HG02610 (cell line): ENCODE measurements around the gene IFITM1.
"Not testable (repeated sequence)": the region's sequence is repeated elsewhere in the genome, so short reads cannot be mapped to it uniquely, and the experiment has no call there.

Experiments
- ATAC-seq: cut with Tn5 transposase; IDR thresholded peaks from one replicate; pipeline ENCODE4 v1.9.1; 2021; ENCODE audit warnings: mild to moderate bottlenecking, moderate library complexity; ENCODE audit not compliant: unreplicated experiment

Gene IFITM1

DNA sequence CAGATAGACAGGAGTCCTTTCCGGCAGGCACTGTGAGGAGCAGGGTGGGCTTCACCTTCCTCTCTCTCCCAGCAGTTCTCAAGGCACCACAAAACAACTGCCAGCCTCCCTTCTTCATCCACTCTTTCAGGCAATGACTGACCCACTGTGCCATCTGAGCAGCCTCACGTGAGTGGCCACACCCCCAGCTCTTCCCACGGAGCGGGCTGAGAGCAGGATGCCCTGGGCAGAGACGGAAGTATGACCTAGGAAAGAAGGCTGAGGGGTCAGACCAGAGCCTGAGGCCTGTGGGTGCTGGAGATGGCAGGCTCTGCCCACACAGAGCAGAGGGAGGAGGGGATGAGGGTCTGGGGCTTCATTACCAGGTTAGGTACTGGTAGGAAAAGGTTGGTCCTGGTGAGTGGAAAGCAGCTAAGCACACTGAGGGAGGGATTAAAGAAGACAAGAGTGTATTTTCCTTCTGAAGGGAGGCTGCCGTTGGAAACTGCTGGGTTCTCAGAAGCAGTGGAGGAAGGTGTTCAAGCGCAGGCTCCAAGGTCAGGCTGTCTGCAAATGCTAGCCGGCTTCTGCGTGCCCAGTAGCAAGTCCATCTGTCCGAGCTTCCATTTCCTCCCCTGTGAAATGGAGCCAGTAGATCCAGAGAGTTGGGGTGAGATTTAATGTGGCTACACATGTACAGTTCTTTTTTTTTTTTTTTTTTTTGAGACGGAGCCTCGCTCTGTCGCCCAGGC lies 31.0 kb upstream of the IFITM1 start:
- no peak for ATAC-seq

DNA sequence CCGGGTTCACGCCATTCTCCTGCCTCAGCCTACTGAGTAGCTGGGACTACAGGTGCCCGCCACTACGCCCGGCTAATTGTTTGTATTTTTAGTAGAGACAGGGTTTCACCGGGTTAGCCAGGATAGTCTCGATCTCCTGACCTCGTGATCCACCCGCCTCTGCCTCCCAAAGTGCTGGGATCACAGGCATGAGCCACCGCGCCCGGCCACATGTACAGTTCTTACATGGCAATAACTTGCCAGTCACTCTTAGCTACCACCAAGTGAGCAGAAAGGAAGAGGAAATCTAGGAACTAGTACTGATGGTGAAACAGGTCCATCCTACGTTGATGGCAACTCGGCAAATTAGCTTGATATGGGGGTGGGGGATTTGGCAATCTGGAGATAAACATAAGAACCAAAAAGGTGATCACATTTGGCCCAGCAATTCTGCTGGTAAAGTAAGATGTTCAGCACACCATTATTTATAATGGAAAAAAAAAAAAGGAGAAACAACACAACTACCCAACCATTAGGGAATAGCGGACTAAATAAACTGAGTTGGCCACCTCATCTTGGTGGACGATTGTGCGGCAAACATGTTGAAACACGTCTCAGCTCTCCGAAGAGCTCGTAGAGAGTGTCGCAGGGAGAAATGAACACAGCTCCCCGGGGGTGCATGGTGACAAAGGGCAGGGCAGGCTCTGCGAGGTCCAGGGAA lies 30.3 kb upstream of the IFITM1 start:
- ATAC-seq, result no peak

DNA sequence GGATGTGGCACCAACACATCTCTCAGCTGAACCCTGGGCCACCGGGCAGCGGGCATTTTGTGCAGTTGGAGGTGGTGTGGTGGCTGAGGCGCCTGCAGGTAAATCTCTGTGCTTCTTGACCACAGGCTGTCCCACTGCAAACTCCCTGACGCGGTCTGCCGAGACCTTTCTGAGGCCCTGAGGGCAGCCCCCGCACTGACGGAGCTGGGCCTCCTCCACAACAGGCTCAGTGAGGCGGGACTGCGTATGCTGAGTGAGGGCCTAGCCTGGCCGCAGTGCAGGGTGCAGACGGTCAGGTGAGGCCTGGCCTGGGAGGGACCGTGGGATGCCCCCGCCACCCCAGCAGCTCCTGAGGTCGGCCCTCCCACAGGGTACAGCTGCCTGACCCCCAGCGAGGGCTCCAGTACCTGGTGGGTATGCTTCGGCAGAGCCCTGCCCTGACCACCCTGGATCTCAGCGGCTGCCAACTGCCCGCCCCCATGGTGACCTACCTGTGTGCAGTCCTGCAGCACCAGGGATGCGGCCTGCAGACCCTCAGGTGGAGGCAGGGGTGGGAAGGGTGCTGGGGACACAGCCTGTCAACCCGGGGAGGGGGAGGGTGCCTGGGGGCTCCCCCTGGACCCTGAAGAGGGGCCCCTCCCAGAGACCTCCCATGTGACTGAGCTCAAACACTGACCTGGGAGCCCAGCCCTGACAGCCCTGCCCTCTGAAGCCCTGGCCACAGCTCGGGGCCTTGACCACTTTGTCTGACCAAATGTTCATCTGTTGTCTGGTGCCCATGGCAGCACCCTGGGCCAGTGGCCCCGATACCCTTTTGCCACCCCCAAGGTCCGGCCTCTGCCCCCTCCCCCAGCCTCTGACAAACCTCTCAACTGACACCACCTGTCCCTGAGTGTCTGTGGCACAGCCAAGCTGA lies 29.5 kb upstream of the IFITM1 start:
- no peak for ATAC-seq

DNA sequence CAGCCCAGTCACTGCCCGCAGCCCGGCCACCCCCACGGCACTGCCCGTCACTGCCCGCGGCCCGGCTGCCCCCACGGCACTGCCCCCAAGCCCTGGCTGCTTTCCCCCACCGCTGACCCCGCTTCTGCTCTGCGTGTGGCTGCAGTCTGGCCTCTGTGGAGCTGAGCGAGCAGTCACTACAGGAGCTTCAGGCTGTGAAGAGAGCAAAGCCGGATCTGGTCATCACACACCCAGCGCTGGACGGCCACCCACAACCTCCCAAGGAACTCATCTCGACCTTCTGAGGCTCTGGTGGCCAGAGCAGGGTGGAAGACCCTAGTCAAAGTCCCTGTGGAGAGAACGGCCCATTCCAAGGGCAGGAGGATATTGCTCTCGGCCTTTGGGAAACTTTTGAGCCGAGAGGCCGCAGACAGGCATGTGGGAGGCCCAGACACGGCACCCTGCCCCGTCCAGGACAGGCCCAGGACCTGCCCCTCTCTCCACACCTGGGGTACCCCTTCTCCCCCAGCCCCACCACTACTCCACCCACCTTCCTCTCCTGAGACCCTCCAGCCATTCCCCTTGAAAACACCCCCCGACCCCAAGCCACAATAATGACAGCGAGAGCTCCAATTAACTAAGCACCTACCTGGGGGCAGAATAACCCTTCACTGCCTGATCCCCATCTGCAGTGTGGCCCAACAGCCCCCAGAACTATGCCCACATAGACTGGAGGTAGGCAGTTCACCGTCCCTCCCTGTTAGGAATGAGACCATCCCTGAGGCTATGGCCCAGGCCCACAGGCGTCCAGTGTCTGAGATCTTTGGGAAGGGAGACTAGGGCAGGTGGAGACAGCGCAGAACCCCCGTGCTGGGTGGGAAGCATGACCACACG lies 28.6 kb upstream of the IFITM1 start:
- no peak for ATAC-seq

DNA sequence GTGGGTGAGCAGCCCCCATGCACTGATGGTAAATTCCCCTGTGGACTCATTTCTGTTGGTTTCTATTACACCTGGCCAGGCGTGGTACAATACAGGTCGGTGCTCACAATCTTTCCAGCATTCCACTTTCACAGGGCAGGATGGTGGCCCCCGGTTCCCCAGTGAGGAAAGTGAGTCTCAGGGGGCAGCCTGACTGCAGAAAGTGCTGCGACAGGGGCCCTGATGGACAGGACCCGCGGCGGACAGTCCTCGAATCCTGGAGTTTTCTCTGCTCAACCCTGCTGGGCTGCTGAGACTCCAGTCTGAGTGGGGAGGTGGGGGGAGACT lies 28.0 kb upstream of the IFITM1 start:
- ATAC-seq, result no peak

DNA sequence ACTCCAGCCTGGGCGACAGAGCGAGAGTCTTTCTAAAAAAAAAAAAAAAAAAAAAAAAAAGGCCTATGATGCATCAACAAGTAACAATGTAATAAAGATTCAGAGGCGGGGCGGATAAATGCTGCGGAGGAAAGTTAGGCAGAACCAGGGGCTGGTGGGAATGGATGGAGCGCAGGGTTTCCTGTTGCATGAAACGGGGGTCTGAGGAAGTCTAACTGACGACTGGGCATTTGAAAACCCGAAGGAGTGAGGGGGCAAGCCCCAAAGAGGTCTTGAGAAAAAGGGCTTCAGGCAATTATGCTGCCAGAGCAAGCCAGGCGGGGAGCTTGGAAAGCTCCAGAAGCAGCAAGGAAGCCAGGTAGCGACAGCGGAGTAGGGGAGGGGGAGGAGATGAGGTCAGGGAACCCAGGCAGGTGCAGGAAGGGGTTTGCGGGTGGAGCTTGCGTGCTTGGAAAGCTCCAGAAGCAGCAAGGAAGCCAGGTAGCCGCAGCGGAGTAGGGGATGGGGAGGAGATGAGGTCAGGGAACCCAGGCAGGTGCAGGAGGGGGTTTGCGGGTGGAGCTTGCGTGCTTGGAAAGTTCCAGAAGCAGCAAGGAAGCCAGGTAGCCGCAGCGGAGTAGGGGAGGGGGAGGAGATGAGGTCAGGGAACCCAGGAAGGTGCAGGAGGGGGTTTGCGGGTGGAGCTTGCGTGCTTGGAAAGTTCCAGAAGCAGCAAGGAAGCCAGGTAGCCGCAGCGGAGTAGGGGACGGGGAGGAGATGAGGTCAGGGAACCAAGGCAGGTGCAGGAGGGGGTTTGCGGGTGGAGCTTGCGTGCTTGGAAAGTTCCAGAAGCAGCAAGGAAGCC lies 26.6 kb upstream of the IFITM1 start:
- not testable (repeated sequence) for ATAC-seq

DNA sequence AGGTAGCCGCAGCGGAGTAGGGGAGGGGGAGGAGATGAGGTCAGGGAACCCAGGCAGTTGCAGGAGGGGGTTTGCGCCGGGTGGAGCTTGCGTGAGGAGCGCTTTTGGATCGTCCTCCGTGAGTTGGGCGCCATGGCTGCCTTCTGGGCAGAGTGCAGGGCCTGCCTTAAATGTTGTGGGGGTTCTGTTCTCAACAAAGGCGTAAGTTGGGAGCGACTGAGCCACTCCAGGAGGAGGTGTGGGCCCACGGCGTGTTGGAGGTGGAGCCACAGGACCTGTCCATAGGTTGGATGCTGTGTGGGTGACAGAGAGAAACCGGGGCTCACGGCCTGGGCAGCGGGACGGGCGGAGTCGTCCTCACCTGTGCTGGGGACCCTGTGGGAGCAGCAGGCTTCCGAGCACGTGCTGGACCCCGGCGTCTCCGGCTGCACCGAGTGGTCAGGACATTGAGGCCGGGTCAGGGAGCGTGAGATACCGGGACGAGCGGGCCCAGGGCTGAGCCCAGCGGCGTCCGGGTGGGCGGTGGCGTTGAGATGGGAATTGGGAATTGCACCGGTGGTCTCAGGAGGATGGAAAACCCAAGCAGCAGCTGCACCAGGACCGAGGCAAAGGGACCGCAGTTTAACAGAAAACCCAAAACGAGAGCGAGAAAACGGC lies 25.9 kb upstream of the IFITM1 start:
- no peak for ATAC-seq

DNA sequence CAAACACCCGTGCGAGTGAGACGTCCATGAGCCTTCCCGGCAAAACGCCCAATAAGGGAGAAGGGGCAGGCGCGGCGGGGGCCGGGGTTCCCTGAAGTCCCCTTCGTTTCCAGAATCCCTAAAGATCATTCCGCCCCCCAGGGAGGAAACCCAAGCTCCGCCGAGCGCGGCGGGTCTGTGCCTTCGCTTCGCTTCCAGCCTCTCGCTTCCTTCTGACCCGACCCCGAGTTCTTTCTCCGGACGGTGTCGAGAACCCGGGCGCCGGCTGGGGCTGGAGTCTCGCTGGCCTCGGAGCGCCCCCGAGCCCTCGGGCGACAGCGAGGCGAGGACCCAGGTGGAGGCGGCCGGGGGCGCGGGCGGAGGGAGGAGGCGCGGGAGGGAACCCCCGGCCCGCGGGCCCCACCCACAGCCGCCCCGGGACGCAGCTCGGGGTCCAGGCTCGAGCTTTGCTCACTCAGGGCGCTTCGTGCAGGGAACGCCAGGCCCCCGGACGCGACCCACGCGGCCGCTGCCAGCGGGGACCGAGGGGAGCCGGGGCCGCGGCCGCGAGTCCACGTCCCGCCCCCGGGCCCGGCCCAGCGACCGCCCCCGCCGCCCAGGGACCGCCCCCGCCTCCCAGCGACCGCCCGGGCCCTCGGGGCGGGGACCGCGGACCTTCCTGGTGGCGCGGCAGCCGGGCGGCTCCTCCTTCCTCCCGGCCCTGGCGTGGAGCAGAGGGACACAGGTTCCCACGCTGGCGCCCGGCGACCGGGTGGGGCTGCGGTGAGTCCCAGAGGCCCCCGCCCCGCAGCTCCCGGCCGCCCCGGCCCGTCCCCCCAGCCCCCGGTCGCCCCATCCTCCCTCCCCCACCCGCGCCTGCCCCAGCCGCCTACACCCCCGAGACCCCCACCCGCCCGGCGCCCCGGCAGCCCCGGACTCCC lies 25.1 kb upstream of the IFITM1 start, which contains the start of gene PGGHG:
Gene PGGHG, plus strand, starts transcription at position 649 of the 920 bp plus-strand sequence. CDS start 691 bp downstream, outside the sequence.
- peak; percentile 36 for ATAC-seq

DNA sequence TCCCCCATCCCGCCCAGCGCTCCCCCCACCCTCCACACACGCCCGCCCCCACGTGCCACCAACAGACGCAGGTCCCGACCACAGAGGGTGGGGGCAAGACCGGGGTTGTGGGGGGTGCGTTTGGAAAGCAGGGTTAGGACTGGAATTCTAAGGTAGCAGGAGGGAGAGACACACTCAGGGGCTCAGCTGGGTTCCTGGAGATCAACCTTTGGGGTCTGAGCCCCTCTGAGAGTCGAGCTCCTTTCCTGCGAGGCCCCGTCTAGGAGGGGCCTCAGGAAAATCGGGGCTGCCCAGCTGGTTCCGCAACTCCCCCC lies 24.5 kb upstream of the IFITM1 start:
- no peak for ATAC-seq

DNA sequence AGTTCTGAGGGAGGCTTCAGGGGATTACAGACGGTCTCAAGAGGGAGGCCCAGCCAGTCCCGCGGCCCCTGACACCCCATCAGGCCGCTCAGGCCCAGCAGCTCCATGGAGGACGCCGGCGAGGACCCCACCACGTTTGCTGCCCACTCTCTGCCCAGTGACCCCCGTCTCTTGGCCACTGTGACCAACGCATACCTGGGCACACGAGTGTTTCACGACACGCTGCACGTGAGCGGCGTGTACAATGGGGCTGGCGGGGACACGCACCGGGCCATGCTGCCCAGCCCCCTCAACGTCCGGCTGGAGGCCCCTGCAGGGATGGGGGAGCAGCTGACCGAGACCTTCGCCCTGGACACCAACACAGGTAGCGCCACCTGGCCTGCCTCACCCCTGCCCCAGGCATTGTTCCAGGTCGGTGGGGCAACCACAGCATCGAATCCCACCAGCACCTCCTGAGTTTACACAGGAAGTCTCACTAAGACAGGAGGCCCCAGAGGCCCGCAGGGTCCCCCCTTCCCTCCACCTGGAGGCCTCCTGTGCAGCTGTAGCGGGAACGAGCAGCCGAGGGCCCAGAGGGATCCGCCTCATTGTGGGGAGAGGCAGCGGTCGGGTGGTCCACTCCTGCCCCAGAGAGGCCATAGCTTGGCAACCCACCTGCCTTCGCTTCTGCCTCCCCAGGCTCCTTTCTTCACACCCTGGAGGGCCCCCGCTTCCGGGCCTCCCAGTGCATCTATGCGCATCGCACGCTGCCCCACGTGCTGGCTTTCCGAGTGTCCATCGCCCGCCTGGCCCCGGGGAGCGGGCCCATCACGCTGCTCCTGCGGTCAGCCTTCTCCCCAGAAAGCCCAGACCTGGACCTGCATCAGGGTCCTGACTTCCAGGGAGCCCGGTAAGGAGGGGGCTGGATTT lies 23.9 kb upstream of the IFITM1 start:
- ATAC-seq, result no peak

DNA sequence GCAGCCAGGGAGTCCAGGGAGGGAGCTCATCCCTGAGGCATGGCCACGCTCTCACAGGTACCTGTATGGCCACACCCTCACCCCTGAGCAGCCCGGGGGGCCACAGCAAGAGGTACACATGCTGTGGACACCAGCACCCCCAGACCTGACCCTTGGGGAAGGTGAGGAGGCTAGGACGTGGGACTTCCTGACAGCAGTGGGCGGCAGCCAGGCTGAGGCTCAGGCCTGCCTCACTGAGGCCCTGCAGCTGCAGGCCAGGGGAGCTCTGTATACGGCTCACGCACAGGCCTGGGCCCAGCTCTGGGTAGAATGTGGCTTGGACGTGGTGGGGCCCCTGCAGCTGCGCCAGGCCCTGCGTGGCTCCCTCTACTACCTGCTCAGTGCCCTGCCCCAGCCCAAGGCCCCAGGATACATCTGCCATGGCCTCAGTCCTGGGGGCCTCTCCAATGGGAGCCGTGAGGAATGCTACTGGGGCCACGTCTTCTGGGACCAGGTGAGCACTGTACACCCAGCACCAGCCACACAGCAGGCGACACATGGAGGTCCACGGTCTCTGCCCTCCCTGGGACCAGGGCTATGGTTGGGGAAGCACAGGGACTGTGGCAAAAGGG lies 23.1 kb upstream of the IFITM1 start:
- no peak for ATAC-seq

DNA sequence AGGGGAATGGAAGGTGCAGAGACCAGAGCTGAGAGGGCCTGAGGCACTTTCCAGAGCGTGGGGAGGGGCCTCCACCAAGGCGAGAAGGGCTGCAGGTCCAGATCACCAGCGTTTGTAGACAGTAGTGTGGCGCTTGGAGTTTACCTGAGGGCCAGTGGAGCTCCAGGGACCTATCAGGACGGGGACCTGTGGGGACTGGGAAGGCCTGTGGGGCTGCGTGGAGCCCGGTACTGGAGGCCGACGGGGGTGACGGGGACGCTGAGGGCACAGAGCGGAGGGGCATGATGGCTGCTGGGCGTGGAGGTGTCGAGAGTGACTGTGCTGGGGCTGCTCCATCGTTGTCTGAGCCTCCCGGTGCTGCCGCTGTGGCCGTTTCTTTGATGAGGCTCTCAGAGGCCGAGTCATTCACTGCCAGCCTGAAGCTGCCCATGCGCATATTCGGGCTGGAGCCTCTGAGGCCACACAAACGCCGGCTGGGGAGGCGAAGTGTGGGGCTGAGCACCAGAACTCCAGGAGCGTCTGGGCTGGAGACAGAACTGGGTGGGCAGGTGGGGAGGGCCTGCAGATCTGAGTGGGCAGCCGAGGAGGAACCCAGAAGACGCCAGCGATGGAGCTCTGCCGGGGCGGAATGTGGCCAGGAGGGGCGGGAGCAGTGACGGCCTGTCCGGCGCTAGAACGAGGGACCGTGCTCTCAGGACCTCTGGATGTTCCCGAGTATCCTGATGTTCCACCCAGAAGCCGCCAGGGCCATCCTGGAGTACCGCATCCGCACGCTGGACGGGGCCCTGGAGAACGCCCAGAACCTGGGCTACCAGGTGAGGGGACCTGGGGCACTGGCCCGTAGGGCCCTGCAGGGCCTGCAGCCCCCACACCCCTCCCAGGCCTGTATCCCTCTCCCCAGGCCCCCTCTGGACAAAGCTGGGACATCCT lies 22.3 kb upstream of the IFITM1 start:
- no peak for ATAC-seq

DNA sequence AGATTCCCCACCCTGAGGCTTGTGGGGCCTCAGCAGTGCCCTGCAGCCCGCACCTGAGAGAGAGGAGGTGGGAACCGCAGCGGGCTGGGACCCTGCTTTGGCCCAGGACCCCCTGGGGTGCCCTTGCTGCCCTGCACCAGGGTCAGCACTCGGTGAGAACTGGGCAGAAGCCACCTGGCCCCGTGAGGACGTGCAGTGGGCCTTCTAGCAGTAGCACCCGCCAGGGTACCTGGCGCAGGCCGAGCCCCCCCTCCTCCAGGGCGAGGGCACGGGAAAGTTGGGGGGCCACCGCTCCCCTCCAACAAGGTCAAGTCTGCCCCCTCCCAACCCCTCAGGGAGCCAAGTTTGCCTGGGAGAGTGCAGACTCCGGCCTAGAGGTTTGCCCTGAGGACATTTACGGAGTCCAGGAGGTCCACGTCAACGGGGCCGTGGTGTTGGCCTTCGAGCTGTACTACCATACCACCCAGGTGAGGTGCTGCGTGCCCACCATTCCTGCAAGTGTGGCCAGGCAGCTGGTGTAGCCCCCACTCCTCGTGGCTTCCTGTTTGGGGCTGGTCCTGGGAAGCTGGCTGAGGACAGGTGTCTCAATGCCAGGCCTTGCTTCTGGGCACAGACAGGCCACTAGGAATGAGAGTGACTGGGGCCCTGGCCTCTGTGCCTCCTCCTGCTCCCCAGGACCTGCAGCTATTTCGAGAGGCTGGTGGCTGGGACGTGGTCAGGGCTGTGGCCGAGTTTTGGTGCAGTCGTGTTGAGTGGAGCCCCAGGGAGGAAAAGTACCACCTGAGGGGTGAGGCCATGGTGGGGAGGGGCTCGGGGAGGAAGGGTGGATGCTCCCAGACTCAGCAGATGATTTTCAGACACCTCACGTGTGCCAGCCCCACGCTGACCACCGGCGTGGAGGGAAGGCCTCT lies 21.4 kb upstream of the IFITM1 start:
- ATAC-seq, result no peak

DNA sequence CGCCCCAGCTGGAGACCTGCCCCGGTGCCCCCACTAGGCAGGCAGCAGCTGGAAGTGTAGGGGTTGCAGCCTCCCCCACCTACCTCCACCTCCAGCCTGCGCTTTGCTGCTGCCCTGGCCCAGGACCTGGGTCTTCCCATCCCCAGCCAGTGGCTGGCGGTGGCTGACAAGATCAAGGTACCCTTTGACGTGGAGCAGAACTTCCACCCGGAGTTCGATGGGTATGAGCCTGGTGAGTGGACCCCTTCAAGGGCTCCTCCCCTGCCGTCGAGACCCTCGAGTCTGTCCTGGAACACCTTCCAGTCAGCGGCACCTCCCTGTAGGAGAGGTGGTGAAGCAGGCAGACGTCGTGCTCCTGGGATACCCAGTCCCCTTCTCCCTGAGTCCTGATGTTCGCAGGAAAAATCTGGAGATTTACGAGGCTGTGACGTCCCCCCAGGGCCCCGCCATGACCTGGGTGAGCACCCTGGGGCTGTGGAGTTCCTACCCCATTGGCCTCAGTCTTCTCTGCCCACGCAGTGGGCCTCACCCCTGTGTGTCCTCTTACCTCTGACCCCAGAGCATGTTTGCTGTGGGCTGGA lies 20.5 kb upstream of the IFITM1 start:
- no peak for ATAC-seq
